GM21360 (cell line): Measurements from ENCODE around the gene WAPL.
"Not testable (repeated sequence)": the region's sequence is repeated elsewhere in the genome, so short reads cannot be mapped to it uniquely, and the experiment has no call there.

Source experiments
- ATAC-seq: cut with Tn5 transposase; IDR thresholded peaks from one replicate; pipeline ENCODE4 v1.9.1; 2021; ENCODE audit warnings: mild to moderate bottlenecking, moderate library complexity; ENCODE audit not compliant: unreplicated experiment

Gene WAPL

GRCh38 chr10:86521678-86522509 lies at the start of gene WAPL:
WAPL (minus strand) TSS chr10:86521792; CDS start chr10:86518069, 3,723 bp downstream.
- peak; percentile 96 for ATAC-seq

- ATAC-seq: no peak
Observed at GRCh38 chr10:86569335-86569734, 47.7 kb upstream of the WAPL start.

GRCh38 chr10:86566518-86566917 lies 44.9 kb upstream of the WAPL start:
- ATAC-seq: not testable (repeated sequence)

- not testable (repeated sequence) for ATAC-seq
Observed at GRCh38 chr10:86563338-86563737, 41.7 kb upstream of the WAPL start.

GRCh38 chr10:86558695-86559094 lies 37.1 kb upstream of the WAPL start:
- ATAC-seq: not testable (repeated sequence)

- no peak for ATAC-seq
Observed at GRCh38 chr10:86556933-86557649, 35.5 kb upstream of the WAPL start.

- no peak for ATAC-seq
Observed at GRCh38 chr10:86556532-86556931, 34.9 kb upstream of the WAPL start.

- ATAC-seq: no peak
Observed at GRCh38 chr10:86553639-86554038, 32.0 kb upstream of the WAPL start.

GRCh38 chr10:86553213-86553612 lies 31.6 kb upstream of the WAPL start:
- no peak for ATAC-seq

GRCh38 chr10:86547296-86547695 lies 25.7 kb upstream of the WAPL start:
- ATAC-seq: no peak

- ATAC-seq: no peak
Observed at GRCh38 chr10:86545101-86545500, 23.5 kb upstream of the WAPL start.

- ATAC-seq: no peak
Observed at GRCh38 chr10:86540016-86540415, 18.4 kb upstream of the WAPL start.

GRCh38 chr10:86538547-86538946 lies 17.0 kb upstream of the WAPL start:
- no peak for ATAC-seq

- ATAC-seq: not testable (repeated sequence)
Observed at GRCh38 chr10:86538040-86538439, 16.4 kb upstream of the WAPL start.

GRCh38 chr10:86536294-86536861 lies 14.8 kb upstream of the WAPL start:
- no peak for ATAC-seq

- peak; percentile 55 for ATAC-seq
Observed at GRCh38 chr10:86535132-86535882, 13.7 kb upstream of the WAPL start.

- no peak for ATAC-seq
Observed at GRCh38 chr10:86533328-86533727, 11.7 kb upstream of the WAPL start.

- ATAC-seq: not testable (repeated sequence)
Observed at GRCh38 chr10:86528736-86529135, 7.1 kb upstream of the WAPL start.

GRCh38 chr10:86526606-86527005 lies 5.0 kb upstream of the WAPL start:
- no peak for ATAC-seq

- ATAC-seq: not testable (repeated sequence)
Observed at GRCh38 chr10:86525713-86526112, 4.1 kb upstream of the WAPL start.
